ENCODE data around the gene RAB11FIP3.
"Not testable (repeated sequence)": the region's sequence is repeated elsewhere in the genome, so short reads cannot be mapped to it uniquely, and the experiment has no call there.

Gene RAB11FIP3

GRCh38 chr16:379961-380761 is 45.3 kb upstream of the RAB11FIP3 start:
- DNase-seq (ENCODE audit: extremely low read depth, low read depth): no peak
- no peak for TF ChIP-seq CTCF (IDR thresholded peaks at IDR 0.05; ENCODE audit: low read depth, low read length)

GRCh38 chr16:380762-381011 is 44.8 kb upstream of the RAB11FIP3 start:
- no peak for TF ChIP-seq CTCF (IDR thresholded peaks at IDR 0.05; ENCODE audit: low read depth, low read length)
- no peak for DNase-seq (ENCODE audit: extremely low read depth, low read depth)

- TF ChIP-seq CTCF (IDR thresholded peaks at IDR 0.05; ENCODE audit: low read depth, low read length): no peak
- no peak for DNase-seq (ENCODE audit: extremely low read depth, low read depth)
These were observed 44.2 kb upstream of the RAB11FIP3 start for GRCh38 chr16:381012-381788.

GRCh38 chr16:381789-382717 is 43.4 kb upstream of the RAB11FIP3 start, which contains the start of gene PGAP6:
TSS of gene PGAP6 (minus strand) at chr16:381978. CDS start at chr16:381821, 157 bp downstream.
- TF ChIP-seq CTCF (IDR thresholded peaks at IDR 0.05; ENCODE audit: low read depth, low read length): no peak
- no peak for DNase-seq (ENCODE audit: extremely low read depth, low read depth)

GRCh38 chr16:383326-384051 is 42.0 kb upstream of the RAB11FIP3 start:
- no peak for TF ChIP-seq CTCF (IDR thresholded peaks at IDR 0.05; ENCODE audit: low read depth, low read length)
- DNase-seq (ENCODE audit: extremely low read depth, low read depth): no peak

- no peak for DNase-seq (ENCODE audit: extremely low read depth, low read depth)
These were observed 38.8 kb upstream of the RAB11FIP3 start for GRCh38 chr16:386641-387156.

GRCh38 chr16:387761-388666 is 37.4 kb upstream of the RAB11FIP3 start:
- DNase-seq (ENCODE audit: extremely low read depth, low read depth): not testable (repeated sequence)

More at GRCh38 chr16:386641-387156, 38.8 kb upstream of the RAB11FIP3 start:
- no peak for TF ChIP-seq CTCF (IDR thresholded peaks at IDR 0.05; ENCODE audit: low read depth, low read length)
